GM19328 (cell line): ENCODE measurements around the gene KLK4.
A peak's percentile ranks its signal among the peaks of the same experiment; 100 is the strongest.
"Not testable (repeated sequence)": the region's sequence is repeated elsewhere in the genome, so short reads cannot be mapped to it uniquely, and the experiment has no call there.

Source experiments
- ATAC-seq: cut with Tn5 transposase; IDR thresholded peaks from one replicate; pipeline ENCODE4 v1.9.1; 2021; ENCODE audit warnings: mild to moderate bottlenecking, moderate library complexity; ENCODE audit not compliant: unreplicated experiment

KLK4 gene

GRCh38 chr19:50916069-50916468, 4.9 kb upstream of the KLK4 start:
- ATAC-seq = no peak

- ATAC-seq = no peak
Observed at GRCh38 chr19:50912727-50913716, 1.8 kb upstream of the KLK4 start.

- ATAC-seq = no peak
Observed at GRCh38 chr19:50912102-50912599, 956 bp upstream of the KLK4 start.

GRCh38 chr19:50910722-50911121, 473 bp downstream of the KLK4 start:
- ATAC-seq = no peak

- ATAC-seq = peak; percentile 51
Observed at GRCh38 chr19:50909240-50910070, 1.7 kb downstream of the KLK4 start.

GRCh38 chr19:50908336-50908735, 2.9 kb downstream of the KLK4 start:
- ATAC-seq = no peak

GRCh38 chr19:50906217-50906616, 5.0 kb downstream of the KLK4 start:
- ATAC-seq = no peak

- ATAC-seq = no peak
Observed at GRCh38 chr19:50902640-50903039, 8.6 kb downstream of the KLK4 start.

- no peak for ATAC-seq
Observed at GRCh38 chr19:50899569-50899968, 11.6 kb downstream of the KLK4 start.

- ATAC-seq = no peak
Observed at GRCh38 chr19:50898018-50898417, 13.2 kb downstream of the KLK4 start.

- ATAC-seq = no peak
Observed at GRCh38 chr19:50897612-50898011, 13.6 kb downstream of the KLK4 start.

GRCh38 chr19:50897191-50897607, 14.0 kb downstream of the KLK4 start:
- ATAC-seq = no peak

- peak; percentile 92 for ATAC-seq
Observed at GRCh38 chr19:50896591-50897190, 14.5 kb downstream of the KLK4 start.

GRCh38 chr19:50896089-50896590, 15.1 kb downstream of the KLK4 start:
- ATAC-seq = not testable (repeated sequence)

- no peak for ATAC-seq
Observed at GRCh38 chr19:50894478-50895356, 16.5 kb downstream of the KLK4 start.

- no peak for ATAC-seq
Observed at GRCh38 chr19:50893047-50893736, 18.0 kb downstream of the KLK4 start.

- ATAC-seq = no peak
Observed at GRCh38 chr19:50891253-50891625, 20.0 kb downstream of the KLK4 start.

- no peak for ATAC-seq
Observed at GRCh38 chr19:50890422-50891252, 20.6 kb downstream of the KLK4 start.
